ENCODE results near the gene ZCCHC14. TPM values are rescaled to one million over a fixed set of nuclear protein-coding genes. Genes with fewer than 3 reads are reported as not detected.
"Not testable (repeated sequence)": the region's sequence is repeated elsewhere in the genome, so short reads cannot be mapped to it uniquely, and the experiment has no call there.

ZCCHC14 gene
- total RNA-seq, 1 donor from 2014 or later: 16.6 TPM

GRCh38 chr16:87482266-87482665 is 10.6 kb downstream of the ZCCHC14 start:
- DNase-seq (ENCODE audit: low spot score): no peak

- DNase-seq (ENCODE audit: low spot score): not testable (repeated sequence)
Measured at GRCh38 chr16:87481711-87482110, 11.1 kb downstream of the ZCCHC14 start.

GRCh38 chr16:87477209-87477981 is 15.4 kb downstream of the ZCCHC14 start:
- DNase-seq (ENCODE audit: low spot score): not testable (repeated sequence)

GRCh38 chr16:87474566-87474996 is 18.2 kb downstream of the ZCCHC14 start:
- DNase-seq (ENCODE audit: low spot score): no peak

GRCh38 chr16:87474017-87474416 is 18.8 kb downstream of the ZCCHC14 start:
- no peak for DNase-seq (ENCODE audit: low spot score)

- no peak for DNase-seq (ENCODE audit: low spot score)
Measured at GRCh38 chr16:87472935-87473334, 19.9 kb downstream of the ZCCHC14 start.

- no peak for DNase-seq (ENCODE audit: low spot score)
Measured at GRCh38 chr16:87472142-87472778, 20.6 kb downstream of the ZCCHC14 start.

- no peak for DNase-seq (ENCODE audit: low spot score)
Measured at GRCh38 chr16:87471278-87472141, 21.3 kb downstream of the ZCCHC14 start.

GRCh38 chr16:87470332-87470731 is 22.5 kb downstream of the ZCCHC14 start:
- no peak for DNase-seq (ENCODE audit: low spot score)

- DNase-seq (ENCODE audit: low spot score): no peak
Measured at GRCh38 chr16:87469169-87469568, 23.7 kb downstream of the ZCCHC14 start.

GRCh38 chr16:87468550-87468949 is 24.3 kb downstream of the ZCCHC14 start:
- no peak for DNase-seq (ENCODE audit: low spot score)

- no peak for DNase-seq (ENCODE audit: low spot score)
Measured at GRCh38 chr16:87466975-87467501, 25.8 kb downstream of the ZCCHC14 start.

GRCh38 chr16:87465879-87466278 is 26.9 kb downstream of the ZCCHC14 start:
- no peak for DNase-seq (ENCODE audit: low spot score)

GRCh38 chr16:87465306-87465705 is 27.5 kb downstream of the ZCCHC14 start:
- DNase-seq (ENCODE audit: low spot score): no peak

GRCh38 chr16:87464691-87465300 is 28.0 kb downstream of the ZCCHC14 start:
- DNase-seq (ENCODE audit: low spot score): no peak

- DNase-seq (ENCODE audit: low spot score): no peak
Measured at GRCh38 chr16:87463722-87464690, 28.8 kb downstream of the ZCCHC14 start.

- DNase-seq (ENCODE audit: low spot score): no peak
Measured at GRCh38 chr16:87461466-87461991, 31.3 kb downstream of the ZCCHC14 start.

GRCh38 chr16:87460936-87461335 is 31.9 kb downstream of the ZCCHC14 start:
- no peak for DNase-seq (ENCODE audit: low spot score)

GRCh38 chr16:87459833-87460232 is 33.0 kb downstream of the ZCCHC14 start:
- no peak for DNase-seq (ENCODE audit: low spot score)

GRCh38 chr16:87459027-87459426 is 33.8 kb downstream of the ZCCHC14 start:
- no peak for DNase-seq (ENCODE audit: low spot score)
